ENCODE data around the gene SUCNR1. TPM values are rescaled to one million over a fixed set of nuclear protein-coding genes. Genes with fewer than 3 reads are reported as not detected.
"Not testable (repeated sequence)": the region's sequence is repeated elsewhere in the genome, so short reads cannot be mapped to it uniquely, and the experiment has no call there.

The SUCNR1 gene
- total RNA-seq, 1 experiment from 2014 or later, result not detected

GRCh38 chr3:151900884-151901643, 27.6 kb downstream of the SUCNR1 start:
- DNase-seq (ENCODE audit: low read depth), result peak; percentile 76

GRCh38 chr3:151901644-151902285, 28.3 kb downstream of the SUCNR1 start:
- no peak for DNase-seq (ENCODE audit: low read depth)

- peak; percentile 44 for DNase-seq (ENCODE audit: low read depth)
Measured at GRCh38 chr3:151903501-151903991, 30.1 kb downstream of the SUCNR1 start.

GRCh38 chr3:151905647-151906046, 32.2 kb downstream of the SUCNR1 start:
- no peak for DNase-seq (ENCODE audit: low read depth)

GRCh38 chr3:151906751-151907150, 33.3 kb downstream of the SUCNR1 start:
- no peak for DNase-seq (ENCODE audit: low read depth)

GRCh38 chr3:151908399-151908798, 35.0 kb downstream of the SUCNR1 start:
- no peak for DNase-seq (ENCODE audit: low read depth)

GRCh38 chr3:151909681-151910405, 36.4 kb downstream of the SUCNR1 start:
- DNase-seq (ENCODE audit: low read depth), result no peak

- DNase-seq (ENCODE audit: low read depth), result no peak
Measured at GRCh38 chr3:151911462-151911861, 38.0 kb downstream of the SUCNR1 start.

- DNase-seq (ENCODE audit: low read depth), result peak; percentile 27
Measured at GRCh38 chr3:151912028-151912427, 38.6 kb downstream of the SUCNR1 start.

- no peak for DNase-seq (ENCODE audit: low read depth)
Measured at GRCh38 chr3:151916781-151917180, 43.3 kb downstream of the SUCNR1 start.

GRCh38 chr3:151918253-151919029, 45.0 kb downstream of the SUCNR1 start:
- peak; percentile 67 for DNase-seq (ENCODE audit: low read depth)

GRCh38 chr3:151919030-151919328, 45.5 kb downstream of the SUCNR1 start:
- DNase-seq (ENCODE audit: low read depth), result no peak

- DNase-seq (ENCODE audit: low read depth), result no peak
Measured at GRCh38 chr3:151919446-151919845, 46.0 kb downstream of the SUCNR1 start.

- peak; percentile 63 for DNase-seq (ENCODE audit: low read depth)
Measured at GRCh38 chr3:151923901-151924300, 50.5 kb downstream of the SUCNR1 start.

GRCh38 chr3:151924753-151925152, 51.3 kb downstream of the SUCNR1 start:
- no peak for DNase-seq (ENCODE audit: low read depth)

- peak; percentile 55 for DNase-seq (ENCODE audit: low read depth)
Measured at GRCh38 chr3:151925419-151925818, 52.0 kb downstream of the SUCNR1 start.

- peak; percentile 81 for DNase-seq (ENCODE audit: low read depth)
Measured at GRCh38 chr3:151925876-151926275, 52.4 kb downstream of the SUCNR1 start.

- peak; percentile 18 for DNase-seq (ENCODE audit: low read depth)
Measured at GRCh38 chr3:151926956-151927355, 53.5 kb downstream of the SUCNR1 start.

- DNase-seq (ENCODE audit: low read depth), result not testable (repeated sequence)
Measured at GRCh38 chr3:151927915-151928525, 54.6 kb downstream of the SUCNR1 start.

GRCh38 chr3:151931171-151931570, 57.7 kb downstream of the SUCNR1 start:
- DNase-seq (ENCODE audit: low read depth), result peak; percentile 24
